Mesenchymal stem cell (in vitro differentiated cells and primary cell): ENCODE measurements around the gene STIM1.

Source experiments
- DNase-seq: peaks from one replicate; pipeline ENCODE4 v3.0.0-alpha.2; 2013
- H2AFZ ChIP-seq: one replicate; pipeline ENCODE4 v1.6.1; 2013; ENCODE audit warnings: low read depth, mild to moderate bottlenecking, control low read depth, inconsistent platforms, low read length, moderate library complexity
- H2AK5ac ChIP-seq: 2 replicates; pipeline ENCODE4 v1.6.1; 2013; ENCODE audit warnings: low read length, moderate library complexity, mild to moderate bottlenecking, inconsistent platforms; ENCODE audit not compliant: severe bottlenecking
- H2BK120ac ChIP-seq: one replicate; pipeline ENCODE4 v1.6.1; 2013; ENCODE audit warnings: low read depth, mild to moderate bottlenecking, inconsistent platforms, low read length, moderate library complexity
- H2BK12ac ChIP-seq, 2 experiments: one replicate each; pipeline ENCODE4 v1.6.1; 2013; ENCODE audit warnings: inconsistent platforms in 2 of 2, low read length in 2 of 2, mild to moderate bottlenecking in 2 of 2, moderate library complexity in 2 of 2, control low read depth in 1 of 2
- H2BK15ac ChIP-seq: one replicate; pipeline ENCODE4 v1.6.1; 2013; ENCODE audit warnings: mild to moderate bottlenecking, low read depth, inconsistent platforms; ENCODE audit not compliant: poor library complexity, severe bottlenecking
- H2BK5ac ChIP-seq: 2 replicates; pipeline ENCODE4 v1.6.1; 2013; ENCODE audit warnings: low read depth, mild to moderate bottlenecking, low read length, control low read depth, inconsistent platforms; ENCODE audit not compliant: poor library complexity, severe bottlenecking
- H3K14ac ChIP-seq, 2 experiments: one replicate each; pipeline ENCODE4 v1.6.1; 2013; ENCODE audit warnings: inconsistent platforms in 2 of 2, low read length in 2 of 2, control low read depth in 1 of 2, mild to moderate bottlenecking in 1 of 2, moderate library complexity in 1 of 2
- H3K18ac ChIP-seq, 2 experiments: one replicate each; pipeline ENCODE4 v1.6.1; 2013; ENCODE audit warnings: inconsistent platforms in 2 of 2, low read length in 2 of 2, control low read depth in 1 of 2, low read depth in 1 of 2, mild to moderate bottlenecking in 1 of 2
- H3K23ac ChIP-seq, 2 experiments: one replicate each; pipeline ENCODE4 v1.6.1; 2013; ENCODE audit warnings: inconsistent platforms in 2 of 2, low read length in 2 of 2, mild to moderate bottlenecking in 2 of 2, moderate library complexity in 2 of 2, control low read depth in 1 of 2
- H3K27ac ChIP-seq: 2 replicates; pipeline ENCODE4 v1.5.1; 2013; ENCODE audit warnings: mild to moderate bottlenecking, moderate library complexity, low read length, control low read depth, inconsistent platforms; ENCODE audit not compliant: poor library complexity, severe bottlenecking
- H3K27me3 ChIP-seq, 2 experiments: 2 replicates each; pipeline versions ENCODE4 v1.6.1 to v1.7.0; 2013; ENCODE audit warnings: low read length in 2 of 2, mild to moderate bottlenecking in 2 of 2, moderate library complexity in 2 of 2, control low read depth in 1 of 2, inconsistent platforms in 1 of 2; ENCODE audit not compliant: control insufficient read depth in 1 of 2, insufficient read depth in 1 of 2
- H3K36me3 ChIP-seq, 2 experiments: 2 replicates each; pipeline versions ENCODE4 v1.6.1 to v1.7.0; 2013; ENCODE audit warnings: low read length in 2 of 2, control low read depth in 1 of 2, inconsistent platforms in 1 of 2, low read depth in 1 of 2, mild to moderate bottlenecking in 1 of 2; ENCODE audit not compliant: insufficient read depth in 2 of 2, control insufficient read depth in 1 of 2
- H3K4ac ChIP-seq, 2 experiments: one replicate each; pipeline ENCODE4 v1.6.1; 2013; ENCODE audit warnings: inconsistent platforms in 2 of 2, low read length in 2 of 2, mild to moderate bottlenecking in 2 of 2, moderate library complexity in 2 of 2, control low read depth in 1 of 2, low read depth in 1 of 2
- H3K4me1 ChIP-seq: 2 replicates; pipeline ENCODE4 v1.6.1; 2013; ENCODE audit warnings: low read depth, low read length, control low read depth; ENCODE audit not compliant: control insufficient read depth, insufficient read depth
- H3K4me2 ChIP-seq: 2 replicates; pipeline ENCODE4 v1.6.1; 2013; ENCODE audit warnings: low read length, mild to moderate bottlenecking, inconsistent platforms; ENCODE audit not compliant: poor library complexity, severe bottlenecking
- H3K4me3 ChIP-seq, 2 experiments: 2 replicates each; pipeline versions ENCODE4 v1.5.1 to v1.7.0; 2013; ENCODE audit warnings: low read length in 2 of 2, mild to moderate bottlenecking in 2 of 2, control low read depth in 1 of 2, low read depth in 1 of 2; ENCODE audit not compliant: insufficient read depth in 1 of 2
- H3K79me1 ChIP-seq: replicated peaks from 2 replicates; pipeline ENCODE4 v1.6.1; 2013; ENCODE audit warnings: mild to moderate bottlenecking, control low read depth, low read length, inconsistent platforms; ENCODE audit not compliant: poor library complexity, severe bottlenecking
- H3K9ac ChIP-seq: 2 replicates; pipeline ENCODE4 v1.7.0; 2013; ENCODE audit warnings: mild to moderate bottlenecking, low read length, moderate library complexity
- H3K9me3 ChIP-seq: 2 replicates; pipeline ENCODE4 v1.7.0; 2013; ENCODE audit warnings: mild to moderate bottlenecking, low read length; ENCODE audit not compliant: control insufficient read depth
- H4K8ac ChIP-seq: one replicate; pipeline ENCODE4 v1.6.1; 2013; ENCODE audit warnings: inconsistent platforms, mild to moderate bottlenecking, low read length, moderate library complexity
- H4K91ac ChIP-seq: one replicate; pipeline ENCODE4 v1.6.1; 2013; ENCODE audit warnings: mild to moderate bottlenecking, low read length, inconsistent platforms
- WGBS: methylation state at CpG from one replicate; pipeline ENCODE4 v1.1.7; 2013; ENCODE audit warnings: mixed read lengths; 5-methylcytosine and 5-hydroxymethylcytosine counted together

STIM1 gene

DNA sequence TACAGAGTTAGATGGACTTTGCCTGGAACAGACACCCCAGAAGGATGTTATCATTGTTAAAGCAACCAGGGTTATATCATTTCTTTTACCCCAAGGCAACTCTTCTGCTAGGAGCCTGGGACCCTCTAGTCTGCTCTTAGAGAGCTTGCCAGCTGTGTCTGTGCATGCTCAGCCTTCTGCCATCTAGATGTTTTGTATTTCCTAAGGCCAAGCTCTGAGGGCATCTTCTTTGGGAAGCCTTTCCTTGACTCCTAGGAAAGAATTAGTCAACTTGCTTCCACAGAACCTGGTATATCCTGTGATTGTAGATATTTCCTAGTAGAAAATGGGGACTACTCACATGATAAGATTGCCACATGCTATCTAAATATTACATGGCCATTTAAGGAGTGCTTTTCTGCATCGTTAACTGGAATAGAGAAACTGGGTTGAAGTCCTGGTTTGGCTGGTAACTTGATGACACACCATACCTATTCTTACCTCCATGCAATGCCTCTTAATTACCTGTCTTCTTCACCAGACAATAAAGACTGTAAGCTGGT lies 87.6 kb downstream of the STIM1 start:
- H3K4ac ChIP-seq, result peak overlapping the region in 1 of 2 experiments; percentile 24
- H3K79me1 ChIP-seq, result peaks cover 20% of the 10 kb centered on the region
- no peak overlapping the region for H2AK5ac ChIP-seq
- H2AFZ ChIP-seq, result no peak overlapping the region
- no peak overlapping the region for H2BK12ac ChIP-seq
- H4K8ac ChIP-seq, result no peak overlapping the region
- no peak overlapping the region for H3K14ac ChIP-seq
- no peaks in the 10 kb centered on the region for H3K27me3 ChIP-seq
- H3K4me3 ChIP-seq, result peak overlapping the region in 1 of 2 experiments; percentile 5
- H3K27ac ChIP-seq, result no peak overlapping the region
- H3K36me3 ChIP-seq, result no peaks in the 10 kb centered on the region
- peak; percentile 65 for DNase-seq
- no peak overlapping the region for H2BK120ac ChIP-seq
- no peak overlapping the region for H2BK15ac ChIP-seq
- H3K9me3 ChIP-seq, result no peaks in the 10 kb centered on the region
- no peak overlapping the region for H3K23ac ChIP-seq
- H4K91ac ChIP-seq, result no peak overlapping the region
- no peak overlapping the region for H3K4me2 ChIP-seq
- peaks cover 10% of the 10 kb centered on the region for H3K4me1 ChIP-seq
- 89% methylated on average over 1 of the region's 1 CpG for WGBS
- H3K9ac ChIP-seq, result peak overlapping the region; percentile 74
- peak overlapping the region in 1 of 2 experiments; percentile 6 for H3K18ac ChIP-seq
- H2BK5ac ChIP-seq, result no peak overlapping the region

DNA sequence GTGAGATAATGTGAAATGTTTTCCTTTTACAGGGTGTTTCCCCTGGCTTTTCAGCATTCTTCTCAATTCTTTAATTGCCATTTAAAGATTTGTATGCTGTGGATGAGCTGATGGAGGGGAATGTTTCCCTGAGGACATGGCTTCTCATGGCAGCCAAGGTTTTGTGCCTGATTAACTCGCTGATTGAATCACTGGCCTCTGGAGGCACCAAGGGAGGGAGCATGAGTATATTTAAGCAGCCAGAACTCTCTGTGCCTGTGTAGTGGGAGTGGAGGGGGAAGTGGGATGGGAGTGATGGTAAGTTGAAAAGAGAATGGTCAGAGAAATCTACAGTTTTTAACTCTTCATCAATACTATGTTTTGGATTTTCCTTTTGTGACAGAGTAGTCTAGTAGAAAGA lies 88.7 kb downstream of the STIM1 start:
- no peak for DNase-seq
- no peak overlapping the region for H3K14ac ChIP-seq
- WGBS, result 78% methylated on average over 1 of the region's 1 CpG
- no peak overlapping the region for H3K4me2 ChIP-seq
- no peak overlapping the region for H2AK5ac ChIP-seq
- H3K27me3 ChIP-seq, result no peaks in the 10 kb centered on the region
- no peak overlapping the region for H2BK15ac ChIP-seq
- no peaks in the 10 kb centered on the region for H3K9me3 ChIP-seq
- H3K4ac ChIP-seq, result no peak overlapping the region
- H3K36me3 ChIP-seq, result no peaks in the 10 kb centered on the region
- no peak overlapping the region for H2BK120ac ChIP-seq
- H2BK5ac ChIP-seq, result no peak overlapping the region
- no peak overlapping the region for H3K23ac ChIP-seq
- peaks cover 5% of the 10 kb centered on the region for H3K4me1 ChIP-seq
- no peak overlapping the region for H3K27ac ChIP-seq
- no peak overlapping the region for H4K8ac ChIP-seq
- H3K79me1 ChIP-seq, result peaks cover 23% of the 10 kb centered on the region
- no peak overlapping the region for H3K18ac ChIP-seq
- H2BK12ac ChIP-seq, result peak overlapping the region in 1 of 2 experiments; percentile 8
- no peak overlapping the region for H4K91ac ChIP-seq
- H3K4me3 ChIP-seq, result peak overlapping the region in 1 of 2 experiments; percentile 47
- peak overlapping the region; percentile 74 for H3K9ac ChIP-seq
- no peak overlapping the region for H2AFZ ChIP-seq

DNA sequence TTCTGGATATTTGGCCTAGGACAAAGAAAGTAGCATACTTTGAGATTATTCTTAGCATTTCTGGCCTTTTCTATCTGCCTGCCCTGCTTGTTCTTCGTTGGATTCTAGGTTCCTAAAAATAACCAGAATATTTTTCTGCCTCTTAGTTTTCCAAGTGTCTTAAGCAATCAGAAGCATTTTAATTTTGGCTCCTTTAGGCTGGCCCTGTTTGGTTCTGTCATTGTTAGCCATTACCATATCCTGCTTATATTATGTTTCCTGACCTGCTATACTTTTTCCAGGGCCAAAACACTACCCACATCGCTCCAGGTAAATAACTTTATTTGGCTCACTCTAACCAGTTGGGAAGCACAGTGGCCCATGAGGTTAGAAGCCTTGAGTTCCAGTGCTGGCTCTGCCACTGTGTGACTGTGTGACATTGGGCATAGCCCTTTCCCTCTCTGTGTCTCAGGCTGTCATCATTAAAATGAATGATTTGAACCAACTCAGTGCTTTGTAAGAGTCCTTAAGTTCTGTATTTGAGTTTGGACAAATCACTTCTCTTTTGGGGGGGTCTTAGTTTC lies 91.1 kb downstream of the STIM1 start:
- H3K27me3 ChIP-seq, result no peaks in the 10 kb centered on the region
- no peak for DNase-seq
- peak overlapping the region; percentile 70 to 98 for H2BK12ac ChIP-seq
- H3K4me3 ChIP-seq, result no peak overlapping the region
- peaks cover 21% of the 10 kb centered on the region for H3K79me1 ChIP-seq
- H2AFZ ChIP-seq, result no peak overlapping the region
- H4K8ac ChIP-seq, result no peak overlapping the region
- no peak overlapping the region for H3K14ac ChIP-seq
- peak overlapping the region; percentile 51 to 92 for H3K18ac ChIP-seq
- H3K9me3 ChIP-seq, result no peaks in the 10 kb centered on the region
- H3K36me3 ChIP-seq, result no peaks in the 10 kb centered on the region
- peaks cover 5% of the 10 kb centered on the region for H3K4me1 ChIP-seq
- H4K91ac ChIP-seq, result no peak overlapping the region
- H2AK5ac ChIP-seq, result peak overlapping the region; percentile 70
- peak overlapping the region; percentile 93 for H2BK15ac ChIP-seq
- H3K4ac ChIP-seq, result peak overlapping the region; percentile 54 to 93
- no peak overlapping the region for H3K23ac ChIP-seq
- no peak overlapping the region for H2BK5ac ChIP-seq
- WGBS, result 88% methylated on average over 2 of the region's 2 CpGs
- no peak overlapping the region for H3K27ac ChIP-seq
- no peak overlapping the region for H3K4me2 ChIP-seq
- no peak overlapping the region for H3K9ac ChIP-seq
- peak overlapping the region; percentile 64 for H2BK120ac ChIP-seq

DNA sequence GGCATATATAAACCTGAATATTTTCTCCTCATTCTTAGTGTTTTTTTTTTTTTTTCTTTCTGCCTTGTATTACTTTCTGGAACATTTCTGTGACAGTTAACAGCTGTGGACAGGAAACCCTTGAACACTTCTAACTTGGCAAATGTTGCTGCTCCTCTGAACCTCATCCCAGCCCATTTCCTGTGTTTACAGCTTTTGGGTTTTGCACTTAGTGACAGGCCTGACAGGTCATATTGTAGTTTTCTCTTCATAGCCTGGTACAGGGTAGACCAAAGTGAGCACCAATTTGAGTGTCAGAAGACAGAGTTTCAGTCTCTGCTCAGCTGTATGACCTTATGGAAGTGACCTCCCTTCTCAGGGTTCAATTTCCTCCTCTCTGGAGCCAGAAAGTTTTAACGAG lies 91.6 kb downstream of the STIM1 start:
- Histone ChIP-seq H3K27ac (no peak overlapping the region), H3K36me3 (no peaks in the 10 kb centered on the region), H3K79me1 (peaks cover 21% of the 10 kb centered on the region), H3K4me1 (peaks cover 7% of the 10 kb centered on the region), H3K9ac (no peak overlapping the region), H3K4ac (no peak overlapping the region), H4K91ac (no peak overlapping the region), H2BK15ac (no peak overlapping the region), H2AK5ac (no peak overlapping the region), H3K18ac (no peak overlapping the region), H3K27me3 (no peaks in the 10 kb centered on the region), H2BK120ac (no peak overlapping the region), H3K4me3 (no peak overlapping the region), H3K14ac (no peak overlapping the region), H3K23ac (no peak overlapping the region), H2BK12ac (peak overlapping the region in 1 of 2 experiments; percentile 85), H3K9me3 (no peaks in the 10 kb centered on the region), H2AFZ (no peak overlapping the region), H2BK5ac (no peak overlapping the region), H4K8ac (no peak overlapping the region), H3K4me2 (no peak overlapping the region)
- peak; percentile 86 for DNase-seq
- no CpG with 5 or more reads among the region's 1 CpG for WGBS
